Astrocyte (in vitro differentiated cells and primary cell): ENCODE measurements around the gene STIM1. TPM values are rescaled to one million over a fixed set of nuclear protein-coding genes. Genes with fewer than 3 reads are reported as not detected.
A peak's percentile ranks its signal among the peaks of the same experiment; 100 is the strongest.

Experiments used
- DNase-seq: peaks from one replicate; pipeline ENCODE4 v3.0.0-alpha.2; 2010; ENCODE audit warnings: low read depth
- FAIRE-seq: peaks from 2 replicates; lab custom pipeline; 2011; peaks lifted over from hg19 to GRCh38; lab: Jason Lieb, UNC
- H2AFZ ChIP-seq: 2 replicates; pipeline ENCODE4 v1.6.0; 2012; ENCODE audit warnings: low read depth, low read length, inconsistent platforms
- H3K27ac ChIP-seq: 2 replicates; pipeline ENCODE4 v1.5.1; 2011; ENCODE audit warnings: low read depth, low read length, inconsistent platforms
- H3K27me3 ChIP-seq: 2 replicates; pipeline ENCODE4 v1.6.0; 2011; ENCODE audit warnings: low read length, inconsistent platforms; ENCODE audit not compliant: insufficient read depth
- H3K36me3 ChIP-seq: 2 replicates; pipeline ENCODE4 v1.5.1; 2011; ENCODE audit warnings: low read length, inconsistent platforms; ENCODE audit not compliant: insufficient read depth
- H3K4me1 ChIP-seq: 2 replicates; pipeline ENCODE4 v1.5.1; 2011; ENCODE audit warnings: low read length, inconsistent platforms; ENCODE audit not compliant: insufficient read depth
- H3K4me2 ChIP-seq: 2 replicates; pipeline ENCODE4 v1.6.0; 2012; ENCODE audit warnings: low read length, inconsistent platforms
- H3K4me3 ChIP-seq: 2 replicates; pipeline ENCODE4 v1.5.1; 2011; ENCODE audit warnings: low read depth, mild to moderate bottlenecking, low read length, inconsistent platforms; ENCODE audit not compliant: insufficient read depth
- H3K79me2 ChIP-seq: 2 replicates; pipeline ENCODE4 v1.6.0; 2012; ENCODE audit warnings: mild to moderate bottlenecking, low read length, inconsistent platforms; ENCODE audit not compliant: insufficient read depth
- H3K9ac ChIP-seq: 2 replicates; pipeline ENCODE4 v1.6.0; 2012; ENCODE audit warnings: mild to moderate bottlenecking, low read length, inconsistent platforms
- H3K9me3 ChIP-seq: 2 replicates; pipeline ENCODE4 v1.5.1; 2012; ENCODE audit warnings: low read depth, mild to moderate bottlenecking, low read length, inconsistent platforms; ENCODE audit not compliant: insufficient read depth
- H4K20me1 ChIP-seq: 2 replicates; pipeline ENCODE4 v1.6.0; 2012; ENCODE audit warnings: low read length, inconsistent platforms; ENCODE audit not compliant: insufficient read depth
- H3K27ac Mint-ChIP-seq: one replicate; pipeline ENCODE4 v1.8.0; 2021; ENCODE audit warnings: mild to moderate bottlenecking, mixed read lengths; ENCODE audit not compliant: unreplicated experiment
- H3K27me3 Mint-ChIP-seq: one replicate; pipeline ENCODE4 v1.8.0; 2021; ENCODE audit warnings: low read depth, mixed read lengths; ENCODE audit not compliant: unreplicated experiment
- H3K36me3 Mint-ChIP-seq: one replicate; pipeline ENCODE4 v1.8.0; 2021; ENCODE audit warnings: low read depth, mixed read lengths; ENCODE audit not compliant: unreplicated experiment
- H3K4me1 Mint-ChIP-seq: one replicate; pipeline ENCODE4 v1.8.0; 2021; ENCODE audit warnings: low read depth, mixed read lengths; ENCODE audit not compliant: unreplicated experiment
- H3K4me3 Mint-ChIP-seq: one replicate; pipeline ENCODE4 v1.8.0; 2021; ENCODE audit warnings: mild to moderate bottlenecking, moderate library complexity, mixed read lengths; ENCODE audit not compliant: unreplicated experiment
- H3K9me3 Mint-ChIP-seq: one replicate; pipeline ENCODE4 v1.8.0; 2021; ENCODE audit warnings: mild to moderate bottlenecking, mixed read lengths; ENCODE audit not compliant: unreplicated experiment
- CTCF ChIP-seq: IDR thresholded peaks from 2 replicates; pipeline ENCODE4 v1.5.1; 2011; ENCODE audit warnings: low read depth, mild to moderate bottlenecking, inconsistent platforms, low read length, moderate library complexity; ENCODE audit not compliant: insufficient read depth
- EZH2 ChIP-seq: IDR thresholded peaks from 2 replicates; pipeline ENCODE4 v1.6.1; 2012; ENCODE audit warnings: mild to moderate bottlenecking, low read length, inconsistent platforms; ENCODE audit not compliant: insufficient read depth
- total RNA-seq: library from RNA; stranded (reverse); gene quantifications from 2 replicates; pipeline ENCODE4 v1.2.1, GENCODE V29; 2021

The STIM1 gene
- total RNA-seq, 1 donor from 2014 or later = 42.9 TPM

DNA sequence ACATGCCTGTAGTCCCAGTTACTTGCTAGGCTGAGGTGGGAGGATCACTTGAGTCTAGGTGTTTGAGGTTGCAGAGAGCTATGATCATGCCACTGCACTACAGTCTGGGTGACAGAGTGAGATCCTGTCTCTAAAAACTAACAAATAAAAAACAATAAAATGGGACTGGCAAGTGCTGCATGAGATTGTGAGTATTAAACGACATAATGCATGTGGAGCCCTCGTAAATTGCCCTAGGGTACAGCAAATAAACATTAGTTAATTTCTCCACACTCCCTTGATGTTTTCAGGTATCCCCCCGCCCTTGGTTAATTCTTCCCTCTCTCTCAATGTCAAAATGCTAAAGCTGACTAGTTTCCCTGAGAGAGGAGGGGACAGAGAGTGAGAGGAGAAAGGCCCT lies 9.8 kb upstream of the STIM1 start:
- TF ChIP-seq EZH2 (no peak), CTCF (no peak)

DNA sequence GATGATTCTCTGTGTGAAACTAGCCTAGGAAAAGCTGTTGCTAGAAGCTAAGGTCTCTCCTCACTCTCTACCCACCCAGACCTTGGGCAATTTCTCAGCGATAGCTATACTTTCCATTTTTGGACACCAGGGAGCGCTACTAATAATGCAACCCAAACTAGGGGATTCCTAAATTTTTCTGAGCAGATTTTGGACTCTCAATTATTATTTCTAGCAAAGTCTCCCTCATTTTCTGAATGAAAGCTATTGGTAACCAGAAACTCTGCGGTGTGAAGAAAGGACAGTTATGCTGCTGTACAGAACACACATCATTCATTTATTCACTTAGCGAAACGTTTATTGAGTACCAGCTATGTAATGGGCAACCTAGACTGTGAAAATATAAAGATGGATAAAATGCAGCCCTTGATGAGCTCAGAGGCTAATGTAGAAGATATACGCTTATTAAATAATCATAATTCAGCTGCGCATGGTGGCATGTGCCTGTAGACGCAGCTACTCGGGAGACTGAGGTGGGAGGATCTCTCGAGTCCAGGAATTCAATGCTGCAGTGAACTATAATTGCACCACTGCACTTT lies 6.1 kb upstream of the STIM1 start:
- TF ChIP-seq EZH2 (no peak), CTCF (peak; percentile 67)
- H3K4me2 ChIP-seq = no peak overlapping the region
- H3K79me2 ChIP-seq = no peaks in the 10 kb centered on the region
- no peak overlapping the region for H3K27ac ChIP-seq
- peaks cover 1% of the 10 kb centered on the region for H3K4me1 ChIP-seq
- H3K4me3 ChIP-seq = no peak overlapping the region
- no peaks in the 10 kb centered on the region for H3K36me3 ChIP-seq
- FAIRE-seq (peak; percentile 50), DNase-seq (no peak)
- H3K4me1 Mint-ChIP-seq = peaks cover 1% of the 10 kb centered on the region
- no peaks in the 10 kb centered on the region for H3K27me3 Mint-ChIP-seq
- H3K9me3 Mint-ChIP-seq = no peaks in the 10 kb centered on the region
- no peak overlapping the region for H3K9ac ChIP-seq
- no peaks in the 10 kb centered on the region for H3K9me3 ChIP-seq
- H2AFZ ChIP-seq = no peak overlapping the region
- no peaks in the 10 kb centered on the region for H4K20me1 ChIP-seq
- no peaks in the 10 kb centered on the region for H3K36me3 Mint-ChIP-seq
- H3K4me3 Mint-ChIP-seq = no peak overlapping the region
- H3K27ac Mint-ChIP-seq = no peak overlapping the region
- H3K27me3 ChIP-seq = no peaks in the 10 kb centered on the region

More for the DNA sequence above, 9.8 kb upstream of the STIM1 start:
- Histone ChIP-seq H3K27ac (no peak overlapping the region), H3K79me2 (peaks cover 4% of the 10 kb centered on the region), H3K9me3 (no peaks in the 10 kb centered on the region), H3K4me1 (peaks cover 5% of the 10 kb centered on the region), H3K4me2 (no peak overlapping the region), H3K27me3 (no peaks in the 10 kb centered on the region), H2AFZ (no peak overlapping the region), H3K9ac (no peak overlapping the region), H4K20me1 (no peaks in the 10 kb centered on the region), H3K36me3 (no peaks in the 10 kb centered on the region), H3K4me3 (no peak overlapping the region)
- H3K4me1 Mint-ChIP-seq = peaks cover 4% of the 10 kb centered on the region
- no peaks in the 10 kb centered on the region for H3K36me3 Mint-ChIP-seq
- DNase-seq (no peak), FAIRE-seq (no peak)
- H3K27ac Mint-ChIP-seq = no peak overlapping the region
- no peak overlapping the region for H3K4me3 Mint-ChIP-seq
- H3K9me3 Mint-ChIP-seq = no peaks in the 10 kb centered on the region
- H3K27me3 Mint-ChIP-seq = no peaks in the 10 kb centered on the region

DNA sequence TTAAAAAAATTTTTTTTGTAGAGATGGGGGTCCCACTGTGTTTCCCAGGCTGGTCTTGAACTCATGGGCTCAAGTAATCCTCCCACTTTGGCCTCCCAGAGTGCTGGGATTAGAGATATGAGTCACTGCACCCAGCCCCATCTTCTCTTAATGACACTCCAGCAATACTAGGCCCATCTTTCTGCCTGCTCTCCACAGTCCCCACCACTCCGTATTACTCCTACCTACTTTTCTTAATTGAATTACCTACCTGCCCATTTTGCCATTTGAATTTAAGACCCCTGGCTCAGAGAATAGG lies 2.0 kb upstream of the STIM1 start:
- Mint-ChIP-seq H3K27ac (no peak overlapping the region), H3K27me3 (no peaks in the 10 kb centered on the region), H3K4me3 (no peak overlapping the region), H3K9me3 (no peaks in the 10 kb centered on the region), H3K36me3 (no peaks in the 10 kb centered on the region), H3K4me1 (peaks cover 15% of the 10 kb centered on the region)
- no peak overlapping the region for H3K9ac ChIP-seq
- FAIRE-seq (no peak), DNase-seq (no peak)
- H3K9me3 ChIP-seq = no peaks in the 10 kb centered on the region
- peaks cover 13% of the 10 kb centered on the region for H3K4me1 ChIP-seq
- H3K36me3 ChIP-seq = no peaks in the 10 kb centered on the region
- H4K20me1 ChIP-seq = peaks cover 17% of the 10 kb centered on the region
- no peak overlapping the region for H3K27ac ChIP-seq
- peaks cover 25% of the 10 kb centered on the region for H3K79me2 ChIP-seq
- TF ChIP-seq CTCF (no peak), EZH2 (no peak)
- H3K4me2 ChIP-seq = no peak overlapping the region
- H2AFZ ChIP-seq = no peak overlapping the region
- H3K27me3 ChIP-seq = no peaks in the 10 kb centered on the region
- no peak overlapping the region for H3K4me3 ChIP-seq
